PC-9 (cell line): ENCODE results near the gene PRKAG1. TPM values are rescaled to one million over a fixed set of nuclear protein-coding genes. Genes with fewer than 3 reads are reported as not detected.

Experiments used
- BruUV-seq: library from RNA; stranded (reverse); fragments of 400-500 nt; replicated peaks from 2 replicates; lab custom pipeline; 2021; lab: Mats Ljungman, UMichigan
- CTCF ChIA-PET: fragments of 300-600 bp; sonication (Branson Sonifier 250); formaldehyde crosslinking; loops from one replicate; lab custom pipeline; 2022; ENCODE audit warnings: antibody characterized with exemption; lab: Charles Lee
- POLR2A ChIA-PET: fragments of 300-600 bp; sonication (Branson Sonifier 250); formaldehyde crosslinking; loops from one replicate; lab custom pipeline; 2022; ENCODE audit warnings: antibody characterized with exemption; ENCODE audit not compliant: unreplicated experiment; lab: Charles Lee
- DNase-seq, 2 experiments: peaks; one replicate each; pipeline versions ENCODE4 v3.0.0 to v3.0.0-alpha.2; 2015 to 2022; ENCODE audit warnings: mixed read lengths in 1 of 2
- H2AFZ ChIP-seq: fragments of 200-600 bp; sonication (generic); 2 replicates; pipeline ENCODE4 v1.8.1; 2017; ENCODE audit warnings: antibody characterized with exemption
- H3F3A ChIP-seq: fragments of 200-600 bp; sonication (generic); 2 replicates; pipeline ENCODE4 v1.8.1; 2017; ENCODE audit warnings: antibody characterized with exemption, mild to moderate bottlenecking, low read depth; ENCODE audit not compliant: insufficient read depth
- H3K27ac ChIP-seq: fragments of 200-600 bp; sonication (generic); 2 replicates; pipeline ENCODE4 v1.6.1; 2016; ENCODE audit warnings: mixed run types
- H3K27me3 ChIP-seq: fragments of 200-600 bp; sonication (generic); 2 replicates; pipeline ENCODE4 v1.6.1; 2016; ENCODE audit warnings: low read depth, mixed run types; ENCODE audit not compliant: insufficient read depth
- H3K36me3 ChIP-seq: fragments of 200-600 bp; sonication (generic); 2 replicates; pipeline ENCODE4 v1.6.1; 2016; ENCODE audit warnings: low read depth, mixed run types
- H3K4me1 ChIP-seq: fragments of 200-600 bp; sonication (generic); replicated peaks from 2 replicates; pipeline ENCODE4 v1.6.1; 2016; ENCODE audit warnings: mixed run types; ENCODE audit not compliant: insufficient read depth
- H3K4me2 ChIP-seq: fragments of 200-600 bp; sonication (generic); 2 replicates; pipeline ENCODE4 v1.6.1; 2017; ENCODE audit warnings: mixed run types
- H3K4me3 ChIP-seq: fragments of 200-600 bp; sonication (generic); 2 replicates; pipeline ENCODE4 v1.6.1; 2016; ENCODE audit warnings: mixed run types
- H3K79me2 ChIP-seq: fragments of 200-600 bp; sonication (generic); 2 replicates; pipeline ENCODE4 v1.6.1; 2017; ENCODE audit warnings: low read depth, mixed run types
- H3K9me2 ChIP-seq: fragments of 200-600 bp; sonication (generic); 2 replicates; pipeline ENCODE4 v1.8.1; 2017; ENCODE audit warnings: mild to moderate bottlenecking; ENCODE audit not compliant: insufficient read depth
- H3K9me3 ChIP-seq: fragments of 200-600 bp; sonication (generic); 2 replicates; pipeline ENCODE4 v1.8.1; 2016; ENCODE audit warnings: low read depth; ENCODE audit not compliant: insufficient read depth
- H4K20me1 ChIP-seq: fragments of 200-600 bp; sonication (generic); 2 replicates; pipeline ENCODE4 v1.8.1; 2017; ENCODE audit not compliant: insufficient read depth
- CTCF ChIP-seq: fragments of 200-600 bp; sonication (generic); conservative IDR thresholded peaks from 2 replicates; pipeline ENCODE4 v1.6.1; 2017; ENCODE audit warnings: mixed run types, antibody characterized with exemption, mild to moderate bottlenecking, moderate library complexity
- EZH2 ChIP-seq: fragments of 200-600 bp; sonication (generic); IDR thresholded peaks from 2 replicates; pipeline ENCODE4 v1.8.0; 2017; ENCODE audit warnings: antibody characterized with exemption, low read depth
- intact Hi-C: fragments of 100-400 bp; cut with micrococcal nuclease; formaldehyde crosslinking; loops from one replicate; pipeline ENCODE4 v1.10.0; 2022; ENCODE audit not compliant: unreplicated experiment
- total RNA-seq: library from RNA; stranded (reverse); gene quantifications from 2 replicates; pipeline ENCODE4 v1.2.3, GENCODE V29; 2021

The PRKAG1 gene
- total RNA-seq, 1 experiment from 2014 or later: 53.6 TPM

GRCh38 chr12:48998497-48999353 lies 19.9 kb downstream of the PRKAG1 start:
- Histone ChIP-seq H4K20me1 (no peaks in the 10 kb centered on the region), H3K4me1 (peaks cover 22% of the 10 kb centered on the region), H3K9me2 (no peaks in the 10 kb centered on the region), H3K79me2 (no peaks in the 10 kb centered on the region), H2AFZ (peak overlapping the region; percentile 82; the same call in 1 of the 2 replicates), H3K27me3 (no peaks in the 10 kb centered on the region), H3K36me3 (no peaks in the 10 kb centered on the region), H3K27ac (no peak overlapping the region), H3K4me2 (peak overlapping the region; percentile 91), H3K9me3 (no peaks in the 10 kb centered on the region), H3F3A (peaks cover 32% of the 10 kb centered on the region), H3K4me3 (peak overlapping the region; percentile 58; the same call in 1 of the 2 replicates)
- no TSS peak for BruUV-seq
- no peak for DNase-seq
- intact Hi-C loops: loop anchor here (5.0 to 10.0 kb wide), 5 partner anchors 124 to 456 kb away; partner anchors contain the start of genes CACNB3 and KANSL2
- ChIA-PET CTCF (interaction anchor here (0.6 to 1.3 kb wide), 5 partner anchors 10 to 292 kb away, joined by 3 to 5 read pairs (median 4); partner anchors contain the start of gene ADCY6), POLR2A (interaction anchor here (0.5 to 0.7 kb wide), 2 partner anchors 19 to 36 kb away, joined by 4 read pairs; no protein-coding TSS in a partner anchor)
- TF ChIP-seq EZH2 (no peak), CTCF (no peak)

- peak overlapping the region; percentile 58; the same call in 1 of the 2 replicates for H3K4me3 ChIP-seq
- H4K20me1 ChIP-seq: no peaks in the 10 kb centered on the region
- TF ChIP-seq EZH2 (no peak), CTCF (no peak)
- no peaks in the 10 kb centered on the region for H3K36me3 ChIP-seq
- no peaks in the 10 kb centered on the region for H3K79me2 ChIP-seq
- no peaks in the 10 kb centered on the region for H3K27me3 ChIP-seq
- no peaks in the 10 kb centered on the region for H3K9me2 ChIP-seq
- no TSS peak for BruUV-seq
- peak overlapping the region; percentile 81 for H3K4me2 ChIP-seq
- no peak overlapping the region for H3K27ac ChIP-seq
- no peak overlapping the region for H2AFZ ChIP-seq
- ChIA-PET POLR2A (no interaction called here), CTCF (interaction anchor here (0.6 to 1.4 kb wide), 5 partner anchors 19 to 293 kb away, joined by 3 to 10 read pairs (median 4); partner anchors contain the start of genes ADCY6 and PRKAG1)
- peak in 1 of 2 experiments; percentile 52 for DNase-seq
- intact Hi-C loops: loop anchor here (2.0 to 10.0 kb wide), 6 partner anchors 124 to 456 kb away; partner anchors contain the start of genes CACNB3 and KANSL2
- peaks cover 33% of the 10 kb centered on the region for H3F3A ChIP-seq
- no peaks in the 10 kb centered on the region for H3K9me3 ChIP-seq
- peaks cover 25% of the 10 kb centered on the region for H3K4me1 ChIP-seq
These were observed 20.7 kb downstream of the PRKAG1 start for GRCh38 chr12:48997719-48998496.
